Stimulated activated CD8-positive, alpha-beta memory T cell treated with anti-CD3 and anti-CD28 coated beads, Interleukin-15, amount 100 ng/mL, for 1 hour (primary cell): ENCODE measurements around the gene CACNA1E.

Experiments used
- DNase-seq: peaks from one replicate; pipeline ENCODE4 v3.0.0-alpha.2; 2020; ENCODE audit warnings: low read depth

Gene CACNA1E

DNA sequence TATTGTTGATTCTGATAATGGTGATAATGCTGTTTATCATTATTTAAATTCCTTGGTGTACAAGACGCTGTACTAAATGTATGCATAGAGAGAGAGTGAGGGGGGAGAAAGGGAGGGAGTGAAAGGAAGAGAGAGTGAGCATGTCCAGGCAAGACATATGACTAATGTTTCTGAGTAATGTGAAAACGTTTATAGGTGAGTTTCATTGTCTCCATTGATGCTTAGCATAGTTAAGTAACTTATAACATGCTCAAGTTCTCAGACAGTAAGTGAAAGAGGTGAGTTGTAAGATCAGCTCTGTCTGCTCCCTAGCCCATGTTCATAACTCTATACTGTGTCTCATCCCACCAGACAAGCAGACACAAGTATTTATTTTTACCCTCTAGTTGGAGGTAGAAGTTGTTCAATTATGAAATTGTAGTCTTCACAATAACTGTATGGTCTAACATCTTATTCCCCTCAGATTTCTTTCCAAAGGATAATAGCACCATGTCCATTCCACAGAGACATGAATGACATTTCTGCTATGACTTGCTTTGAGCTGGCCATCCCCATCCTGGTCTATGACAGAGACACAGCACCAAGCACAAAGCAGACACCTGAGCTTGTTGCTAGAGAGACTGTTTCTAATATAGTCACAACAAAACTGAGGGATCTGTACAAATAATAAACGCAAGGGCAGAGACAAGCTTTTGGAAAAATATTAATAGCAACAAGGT is 285.1 kb downstream of the CACNA1E start:
- no peak for DNase-seq

DNA sequence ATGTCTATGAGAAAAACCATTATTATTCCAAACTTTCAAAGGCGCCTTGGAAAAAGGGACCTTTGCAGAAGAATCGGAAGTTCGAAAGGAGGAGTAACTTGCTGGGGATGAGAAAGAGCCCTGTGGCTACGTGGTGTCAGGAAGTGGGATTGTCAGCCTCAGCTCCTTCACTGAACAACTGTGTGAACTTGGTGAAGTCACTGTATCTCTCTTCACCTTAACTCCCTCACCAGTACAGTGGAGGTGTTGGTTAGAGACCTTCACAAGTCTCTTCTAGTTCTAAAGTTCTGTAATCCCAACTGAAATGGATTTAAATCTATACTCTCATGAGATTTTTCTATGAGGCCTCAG is 285.6 kb downstream of the CACNA1E start:
- DNase-seq, result no peak

DNA sequence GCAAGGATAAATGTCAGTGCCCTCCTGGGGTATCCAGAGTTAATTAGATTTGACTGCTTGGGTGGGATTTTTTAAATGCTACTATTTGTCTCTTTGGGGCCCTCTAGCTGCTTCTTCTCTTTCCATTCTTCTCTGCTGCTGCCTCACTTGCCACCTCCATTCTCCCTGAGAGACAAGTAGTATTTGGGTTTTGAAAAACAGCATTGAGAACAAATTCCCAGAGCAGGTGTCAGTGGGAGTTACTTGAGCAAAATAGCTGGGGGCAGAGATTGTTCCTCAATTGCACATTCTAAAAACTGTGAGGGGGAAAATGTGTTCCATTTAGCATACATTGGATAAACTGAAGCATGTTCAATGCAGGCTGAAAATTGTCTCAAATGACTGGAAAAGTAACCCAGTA is 286.5 kb downstream of the CACNA1E start:
- DNase-seq, result no peak

DNA sequence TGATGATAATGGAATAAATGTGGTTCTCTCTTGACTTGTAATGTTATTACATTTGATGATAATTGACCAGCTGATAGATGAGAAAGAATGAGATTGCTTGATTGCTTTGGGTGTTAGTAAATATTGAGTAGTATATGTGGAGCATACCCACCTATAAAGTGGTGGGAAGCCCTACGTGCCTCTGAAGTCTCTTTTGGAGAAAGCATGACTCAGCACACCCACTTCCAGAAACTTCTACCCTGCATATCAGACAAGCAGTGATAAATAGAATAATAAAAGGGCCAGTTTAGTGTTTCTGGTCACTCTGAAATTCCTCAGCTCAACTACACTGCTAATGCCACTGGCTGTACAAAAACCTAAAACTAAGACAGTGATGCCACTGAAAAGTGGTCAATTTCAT is 289.4 kb downstream of the CACNA1E start:
- no peak for DNase-seq

- DNase-seq, result no peak
These were observed 292.7 kb downstream of the CACNA1E start for GRCh38 chr1:181776044-181776443.

DNA sequence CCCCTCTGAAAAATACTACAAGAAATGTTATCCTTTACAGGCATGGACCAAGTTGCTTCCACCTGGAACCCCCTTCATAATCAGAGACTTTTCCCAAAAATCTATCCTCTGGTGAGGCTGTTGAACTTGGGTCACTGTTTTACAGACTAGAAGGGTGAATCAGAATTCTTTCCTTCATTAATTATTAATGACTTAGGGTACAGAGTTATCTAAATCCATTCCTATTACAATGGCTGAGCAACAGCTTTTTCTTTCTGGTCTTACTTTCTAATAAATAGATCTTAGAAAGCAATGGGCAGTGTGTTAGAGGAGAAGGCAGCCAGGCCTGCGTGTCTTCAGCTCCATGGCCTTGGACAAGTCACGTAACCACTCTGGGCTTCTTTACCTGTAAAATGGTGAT is 294.0 kb downstream of the CACNA1E start:
- DNase-seq, result no peak

DNA sequence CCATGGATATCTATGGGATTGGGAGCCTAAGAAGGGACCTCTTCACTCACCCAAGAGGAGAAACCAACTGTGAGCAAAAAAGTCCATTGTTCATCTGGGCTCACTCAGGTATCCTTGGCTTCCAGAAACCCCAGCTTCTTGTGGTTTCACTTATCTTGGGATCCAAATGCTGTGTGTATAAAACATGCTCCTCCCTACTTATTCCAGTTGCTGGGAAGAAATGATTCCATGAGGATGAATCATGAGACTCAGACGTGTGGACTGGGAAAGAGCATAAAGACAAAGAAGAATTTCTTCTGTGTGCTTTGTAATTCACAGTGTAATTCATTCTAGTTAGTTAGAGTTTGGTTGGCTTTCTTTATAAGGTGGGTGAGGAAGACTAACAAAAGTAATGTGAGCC is 294.5 kb downstream of the CACNA1E start:
- no peak for DNase-seq

DNA sequence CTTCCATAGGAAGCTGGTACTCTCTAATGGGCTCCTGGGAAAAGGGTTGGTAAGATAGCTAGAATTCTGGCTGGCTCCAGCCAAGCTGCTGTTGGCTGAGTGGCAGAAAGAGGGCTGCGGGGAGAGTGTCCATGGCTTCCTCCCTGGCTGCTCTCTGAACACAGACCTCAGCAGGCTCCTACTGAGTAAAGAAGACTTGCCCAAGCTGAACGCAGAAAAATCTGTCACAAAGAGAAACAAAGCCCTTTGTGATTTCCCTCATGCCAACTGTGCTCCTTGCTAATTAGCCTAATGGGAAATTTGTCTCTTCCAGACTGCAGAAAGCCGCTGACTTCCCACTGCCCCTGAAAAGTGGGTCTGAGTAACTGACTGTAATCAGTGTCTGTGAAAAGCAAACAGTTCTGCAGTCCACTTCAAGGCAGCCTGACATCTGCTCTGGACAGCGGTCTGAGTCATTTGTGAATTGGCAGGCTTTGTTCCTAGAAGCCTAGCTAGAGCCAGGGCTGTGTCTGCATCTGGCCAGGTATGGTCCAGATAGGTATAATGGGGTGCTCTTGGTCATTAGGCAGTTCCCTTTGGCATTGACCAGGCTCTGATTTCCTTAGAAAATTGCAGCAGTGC is 295.4 kb downstream of the CACNA1E start:
- DNase-seq, result no peak

GRCh38 chr1:181779343-181779742 is 296.0 kb downstream of the CACNA1E start:
- DNase-seq, result no peak

DNA sequence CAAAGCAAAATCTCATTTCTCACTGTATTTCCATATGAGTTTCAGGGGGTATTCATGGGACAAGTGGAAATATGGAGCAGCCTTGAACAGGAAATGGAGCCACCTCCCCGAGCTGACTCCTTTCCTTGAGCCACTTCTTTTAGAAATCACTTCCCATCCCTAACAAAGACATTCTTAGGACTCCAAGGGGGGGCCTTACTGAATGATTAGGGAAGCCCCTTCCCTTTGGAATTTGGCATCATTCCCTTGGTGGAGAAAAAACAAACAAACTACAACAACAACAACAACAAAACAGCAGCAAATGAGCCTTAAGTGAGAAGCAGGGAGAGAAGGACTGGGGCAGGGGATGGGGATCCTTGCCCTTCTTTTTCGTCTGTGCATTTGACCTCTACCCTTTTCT is 299.9 kb downstream of the CACNA1E start:
- no peak for DNase-seq

DNA sequence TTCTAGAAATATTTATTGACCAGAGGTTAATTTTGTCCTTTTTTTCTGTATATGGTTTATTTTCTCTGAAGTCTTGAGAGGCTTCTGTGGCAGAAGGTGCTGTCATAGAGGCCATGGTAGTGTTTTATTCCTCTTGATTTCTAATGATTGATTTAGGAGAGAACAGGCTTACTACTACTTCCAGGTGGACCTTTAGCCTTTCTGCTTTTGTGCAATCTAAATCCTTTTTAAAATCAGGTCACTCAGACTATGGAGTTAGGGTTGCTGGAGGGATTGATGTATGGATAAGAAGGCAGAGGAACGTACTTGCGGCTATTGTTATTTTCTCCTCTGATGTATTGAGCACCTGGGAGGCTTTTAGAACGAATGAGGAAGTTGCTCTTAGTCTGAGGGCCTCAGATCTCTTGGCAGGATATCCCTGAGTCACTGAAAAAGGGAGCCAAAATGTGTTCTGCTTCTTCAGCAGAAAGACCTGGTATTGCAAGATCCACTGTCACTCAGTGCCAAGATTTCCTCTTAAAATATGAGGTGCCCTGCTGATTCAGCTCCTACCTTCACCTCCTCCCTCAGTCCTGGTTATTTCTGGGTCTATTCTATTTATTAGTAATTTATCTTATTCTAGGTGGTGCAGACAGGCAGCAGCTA is 300.8 kb downstream of the CACNA1E start:
- no peak for DNase-seq

DNA sequence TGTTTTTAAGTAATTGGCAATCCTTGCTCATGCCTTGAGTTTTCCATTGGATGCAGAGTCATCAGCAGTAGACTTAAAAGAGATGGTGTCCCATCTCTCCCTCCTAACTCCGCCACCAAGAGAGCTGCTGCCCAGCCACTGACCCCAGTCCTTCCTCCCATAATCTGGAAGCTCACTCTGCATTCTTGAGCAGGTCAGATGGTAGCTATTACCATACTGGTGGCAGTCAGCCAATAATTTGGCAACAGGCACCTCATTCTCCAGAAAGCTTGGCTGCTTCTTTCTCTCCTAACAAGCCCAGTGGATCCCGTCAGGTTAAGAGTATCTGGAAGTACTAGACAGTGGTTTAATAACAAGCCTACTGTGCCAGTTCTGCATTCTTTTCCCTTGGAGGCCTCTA is 306.1 kb downstream of the CACNA1E start:
- no peak for DNase-seq

- no peak for DNase-seq
These were observed 308.4 kb downstream of the CACNA1E start for GRCh38 chr1:181791721-181792120.

DNA sequence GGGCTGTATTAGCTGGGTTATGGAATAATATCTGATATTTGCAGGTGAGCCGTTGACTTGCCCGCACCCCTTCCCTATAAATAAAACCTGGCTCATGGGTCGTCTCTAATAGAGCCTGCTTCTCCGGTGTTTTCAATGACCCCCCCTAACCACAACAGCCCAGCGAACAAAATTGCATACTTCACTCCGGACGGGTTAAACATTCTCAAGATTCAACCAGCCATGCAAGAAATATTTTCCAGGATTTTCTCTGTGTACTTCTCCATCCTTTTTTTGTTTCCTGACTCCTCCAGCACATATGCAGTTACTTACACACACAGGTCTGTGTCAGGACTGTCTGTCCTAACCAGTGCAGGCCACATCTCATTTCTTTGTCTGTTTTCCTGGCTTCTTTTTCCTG is 310.5 kb downstream of the CACNA1E start:
- no peak for DNase-seq

- no peak for DNase-seq
These were observed 311.0 kb downstream of the CACNA1E start for GRCh38 chr1:181794332-181794731.

- no peak for DNase-seq
These were observed 315.0 kb downstream of the CACNA1E start for GRCh38 chr1:181798191-181798926.

DNA sequence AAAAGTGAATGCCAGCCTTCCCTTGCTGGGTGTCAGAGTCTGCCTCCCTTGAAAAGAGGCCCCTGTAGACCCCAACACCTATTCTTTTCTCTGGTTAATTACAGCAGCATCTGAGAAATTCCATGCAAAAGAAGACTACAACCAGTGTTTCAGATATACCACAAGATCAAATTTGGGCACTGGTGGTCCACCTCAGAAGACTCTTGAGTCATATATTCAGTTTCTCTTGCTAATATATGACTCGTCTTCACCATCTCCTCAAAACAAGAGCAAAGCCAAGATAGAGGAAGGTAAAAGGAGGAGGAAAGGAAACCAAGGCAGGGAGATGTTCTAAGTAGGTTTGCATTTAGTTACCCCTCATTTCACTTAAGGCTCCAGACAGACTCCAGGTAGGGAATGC is 318.3 kb downstream of the CACNA1E start:
- no peak for DNase-seq

DNA sequence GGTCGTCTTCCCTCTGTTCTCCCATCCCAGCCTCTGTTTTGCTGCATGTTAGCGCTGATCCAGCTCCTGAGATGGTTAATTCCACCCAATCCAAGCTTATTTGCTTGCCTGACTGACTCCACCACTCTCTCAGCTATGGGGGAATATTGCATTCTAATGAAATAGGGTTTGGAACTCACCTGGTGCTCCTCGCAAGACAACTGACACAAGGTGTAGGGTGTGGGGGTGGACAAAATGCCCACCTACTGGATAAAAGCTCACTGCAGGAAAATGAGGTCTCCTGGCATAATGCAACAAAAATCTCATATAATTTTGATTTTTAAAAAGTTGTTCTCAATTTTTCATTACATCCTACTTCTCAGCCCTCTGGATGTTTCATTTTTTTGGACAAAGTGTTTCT is 319.1 kb downstream of the CACNA1E start:
- DNase-seq, result no peak

- DNase-seq, result no peak
These were observed 320.1 kb downstream of the CACNA1E start for GRCh38 chr1:181803421-181803820.

GRCh38 chr1:181804989-181805388 is 321.7 kb downstream of the CACNA1E start:
- DNase-seq, result no peak

DNA sequence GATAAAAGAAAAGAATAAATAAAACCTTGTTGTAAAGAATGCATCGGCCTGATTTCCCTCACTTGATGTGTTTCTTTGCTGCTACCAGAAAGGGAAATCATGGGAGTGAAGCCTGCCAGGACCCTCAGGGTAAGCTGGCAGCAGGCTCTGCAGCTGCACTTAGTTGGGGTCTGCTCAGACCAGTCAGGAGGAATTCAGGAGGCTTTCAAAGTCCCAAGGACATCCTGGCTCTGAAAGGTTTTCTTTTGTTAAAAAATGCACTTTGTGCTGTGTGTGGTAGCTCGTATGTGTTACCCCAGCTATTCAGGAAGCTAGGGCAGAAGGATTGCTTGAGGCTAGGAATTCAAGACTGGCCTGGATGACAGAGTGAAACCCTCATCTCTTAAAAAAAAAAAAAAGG is 323.4 kb downstream of the CACNA1E start:
- no peak for DNase-seq

- no peak for DNase-seq
These were observed 323.9 kb downstream of the CACNA1E start for GRCh38 chr1:181807251-181807650.

- DNase-seq, result no peak
These were observed 326.8 kb downstream of the CACNA1E start for GRCh38 chr1:181809991-181810545.
